IMR-90 (cell line): ENCODE measurements around the gene NAIF1. TPM values are rescaled to one million over a fixed set of nuclear protein-coding genes. Genes with fewer than 3 reads are reported as not detected.
A peak's percentile ranks its signal among the peaks of the same experiment; 100 is the strongest.

Experiments used
- ATAC-seq: fragments of 200-7000 bp; cut with Tn5 transposase; 2 replicates; pipeline ENCODE4 v1.9.1; 2020; ENCODE audit warnings: low read depth, mild to moderate bottlenecking, moderate library complexity
- BruUV-seq: library from RNA; stranded (reverse); fragments of 400-500 nt; replicated peaks from 2 replicates; lab custom pipeline; 2021; lab: Mats Ljungman, UMichigan
- CTCF ChIA-PET: fragments of 300-600 bp; formaldehyde crosslinking; extraction: SDS; loops from one replicate; lab custom pipeline; 2021; ENCODE audit warnings: antibody characterized with exemption; lab: Yijun Ruan, JAX
- POLR2A ChIA-PET: fragments of 300-600 bp; sonication (Branson Sonifier 250); formaldehyde crosslinking; loops from one replicate; lab custom pipeline; 2022; ENCODE audit warnings: antibody characterized with exemption; ENCODE audit not compliant: unreplicated experiment; lab: Charles Lee
- DNase-seq: peaks from one replicate; pipeline ENCODE4 v3.0.0; 2013
- H2AFZ ChIP-seq: replicated peaks from 2 replicates; pipeline ENCODE3; 2013; ENCODE audit warnings: low read length, mild to moderate bottlenecking; ENCODE audit not compliant: poor library complexity
- H2AK5ac ChIP-seq: 2 replicates; pipeline ENCODE4 v1.6.1; 2013; ENCODE audit warnings: low read depth, low read length, inconsistent platforms
- H2AK9ac ChIP-seq: replicated peaks from 2 replicates; pipeline ENCODE3; 2013; ENCODE audit warnings: mild to moderate bottlenecking, low read depth, low read length, moderate library complexity; ENCODE audit not compliant: poor library complexity
- H2BK120ac ChIP-seq: 2 replicates; pipeline ENCODE4 v1.6.1; 2013; ENCODE audit warnings: low read depth, low read length, inconsistent platforms
- H2BK15ac ChIP-seq: 3 replicates; pipeline ENCODE4 v1.6.1; 2013; ENCODE audit warnings: low read depth, low read length, inconsistent platforms
- H2BK20ac ChIP-seq: 2 replicates; pipeline ENCODE4 v1.6.1; 2013; ENCODE audit warnings: low read depth, mild to moderate bottlenecking, inconsistent platforms, low read length, moderate library complexity
- H2BK5ac ChIP-seq: 2 replicates; pipeline ENCODE4 v1.6.1; 2013; ENCODE audit warnings: mild to moderate bottlenecking, low read depth, low read length, inconsistent platforms; ENCODE audit not compliant: poor library complexity, severe bottlenecking
- H3K14ac ChIP-seq: replicated peaks from 2 replicates; pipeline ENCODE4 v1.6.1; 2013; ENCODE audit warnings: low read depth, low read length, inconsistent platforms
- H3K18ac ChIP-seq: 2 replicates; pipeline ENCODE4 v1.6.1; 2013; ENCODE audit warnings: low read depth, low read length, control low read depth
- H3K23ac ChIP-seq: 2 replicates; pipeline ENCODE4 v1.6.1; 2013; ENCODE audit warnings: low read depth, low read length, inconsistent platforms
- H3K27ac ChIP-seq: 2 replicates; pipeline ENCODE4 v1.5.1; 2013; ENCODE audit warnings: mild to moderate bottlenecking, control low read depth, low read length; ENCODE audit not compliant: insufficient read depth
- H3K27me3 ChIP-seq: 2 replicates; pipeline ENCODE4 v1.6.1; 2013; ENCODE audit warnings: low read length; ENCODE audit not compliant: control insufficient read depth, insufficient read depth
- H3K36me3 ChIP-seq: 2 replicates; pipeline ENCODE4 v1.6.1; 2013; ENCODE audit warnings: low read length, mixed read lengths; ENCODE audit not compliant: control insufficient read depth, insufficient read depth
- H3K4ac ChIP-seq: 2 replicates; pipeline ENCODE4 v1.6.1; 2013; ENCODE audit warnings: low read depth, low read length, inconsistent platforms
- H3K4me1 ChIP-seq: 2 replicates; pipeline ENCODE4 v1.6.1; 2013; ENCODE audit warnings: low read length, mixed read lengths; ENCODE audit not compliant: control insufficient read depth, insufficient read depth
- H3K4me2 ChIP-seq: 2 replicates; pipeline ENCODE4 v1.6.1; 2013; ENCODE audit warnings: low read depth, mild to moderate bottlenecking, control low read depth, low read length, moderate library complexity
- H3K4me3 ChIP-seq: 2 replicates; pipeline ENCODE4 v1.5.1; 2013; ENCODE audit warnings: low read depth, mild to moderate bottlenecking, control low read depth, low read length, moderate library complexity; ENCODE audit not compliant: insufficient read depth
- H3K56ac ChIP-seq: 2 replicates; pipeline ENCODE4 v1.6.1; 2013; ENCODE audit warnings: low read length, inconsistent platforms; ENCODE audit not compliant: insufficient read depth; ENCODE audit errors: extremely low read depth
- H3K79me1 ChIP-seq, 2 experiments: 2 replicates each; pipeline ENCODE4 v1.6.1; 2013; ENCODE audit warnings: low read length in 2 of 2, inconsistent platforms in 1 of 2, low read depth in 1 of 2
- H3K9ac ChIP-seq: 2 replicates; pipeline ENCODE4 v1.6.1; 2013; ENCODE audit warnings: low read depth, low read length, control low read depth
- H3K9me1 ChIP-seq: 2 replicates; pipeline ENCODE4 v1.6.1; 2013; ENCODE audit warnings: low read length, inconsistent platforms; ENCODE audit not compliant: insufficient read depth
- H3K9me3 ChIP-seq: 2 replicates; pipeline ENCODE4 v1.6.1; 2013; ENCODE audit warnings: low read length; ENCODE audit not compliant: control insufficient read depth, insufficient read depth
- H4K20me1 ChIP-seq: 2 replicates; pipeline ENCODE4 v1.6.1; 2013; ENCODE audit warnings: low read length, inconsistent platforms; ENCODE audit not compliant: insufficient read depth
- H4K5ac ChIP-seq: 2 replicates; pipeline ENCODE4 v1.6.1; 2013; ENCODE audit warnings: mild to moderate bottlenecking, low read depth, low read length, control low read depth
- H4K8ac ChIP-seq, 2 experiments: 2 replicates each; pipeline ENCODE4 v1.6.1; 2013; ENCODE audit warnings: low read depth in 2 of 2, low read length in 2 of 2, control low read depth in 1 of 2, inconsistent platforms in 1 of 2
- H4K91ac ChIP-seq: 2 replicates; pipeline ENCODE4 v1.6.1; 2013; ENCODE audit warnings: low read depth, low read length, inconsistent platforms; ENCODE audit not compliant: insufficient read depth
- BHLHE40 ChIP-seq: fragments of 150-350 bp; IDR thresholded peaks from 2 replicates; pipeline ENCODE4 v1.6.1; 2016; ENCODE audit warnings: mild to moderate bottlenecking, low read depth, low read length
- CEBPB ChIP-seq: IDR thresholded peaks from 2 replicates; pipeline ENCODE4 v1.6.1; 2012; ENCODE audit warnings: low read depth, low read length, improper control_type of control experiment
- CHD1 ChIP-seq: IDR thresholded peaks from 2 replicates; pipeline ENCODE4 v1.6.1; 2012; ENCODE audit warnings: low read depth, low read length, improper control_type of control experiment
- FOS ChIP-seq: fragments of 150-350 bp; IDR thresholded peaks from 2 replicates; pipeline ENCODE4 v1.6.1; 2016; ENCODE audit warnings: low read depth, low read length
- MAFK ChIP-seq: IDR thresholded peaks from 2 replicates; pipeline ENCODE4 v1.6.1; 2012; ENCODE audit warnings: low read depth, low read length, improper control_type of control experiment
- MAZ ChIP-seq: IDR thresholded peaks from 2 replicates; pipeline ENCODE4 v1.6.1; 2012; ENCODE audit warnings: low read depth, mild to moderate bottlenecking, low read length, improper control_type of control experiment, moderate library complexity, borderline replicate concordance
- POLR2A ChIP-seq: IDR thresholded peaks from 2 replicates; pipeline ENCODE4 v1.6.1; 2012; ENCODE audit warnings: mild to moderate bottlenecking, low read depth, low read length
- RAD21 ChIP-seq: IDR thresholded peaks from 2 replicates; pipeline ENCODE4 v1.6.1; 2012; ENCODE audit warnings: low read length, improper control_type of control experiment
- RCOR1 ChIP-seq: IDR thresholded peaks from 2 replicates; pipeline ENCODE4 v1.6.1; 2012; ENCODE audit warnings: mild to moderate bottlenecking, low read length, improper control_type of control experiment; ENCODE audit not compliant: insufficient replicate concordance
- RFX5 ChIP-seq: IDR thresholded peaks from 2 replicates; pipeline ENCODE4 v1.8.0; 2012; ENCODE audit warnings: low read depth, mild to moderate bottlenecking, low read length, moderate library complexity
- SMC3 ChIP-seq: fragments of 150-350 bp; IDR thresholded peaks from 2 replicates; pipeline ENCODE4 v1.6.1; 2016; ENCODE audit warnings: low read depth, mild to moderate bottlenecking, antibody characterized with exemption, low read length, moderate library complexity
- WGBS, 2 experiments: methylation state at CpG; one replicate each; pipeline versions ENCODE4 v1.1.5 to v1.1.7; 2013; ENCODE audit warnings: missing lambda C conversion rate in 2 of 2; ENCODE audit not compliant: insufficient read length in 1 of 2; ENCODE audit errors: extremely low coverage in 2 of 2; 5-methylcytosine and 5-hydroxymethylcytosine counted together
- dilution Hi-C: fragments of 300-500 bp; cut with HindIII; formaldehyde crosslinking; loops from one replicate; pipeline ENCODE4 v1.14.3; 2018; ENCODE audit warnings: low sequenced_read_pairs; ENCODE audit not compliant: unreplicated experiment
- in situ Hi-C: fragments of 300-500 bp; cut with MboI; formaldehyde crosslinking; loops from 3 replicates; pipeline ENCODE4 v1.14.3; 2019; ENCODE audit warnings: low sequenced_read_pairs, inconsistent platforms, mixed read lengths
- intact Hi-C: fragments of 100-400 bp; cut with micrococcal nuclease; formaldehyde crosslinking; loops from 2 replicates; pipeline ENCODE4 v1.10.0; 2022
- polyA plus RNA-seq, 3 experiments: library from polyadenylated mRNA; depleted of rRNA; stranded (reverse); fragments of >200 nt; gene quantifications; 2 replicates each; pipeline ENCODE4 v1.2.3, GENCODE V29; 2012; ENCODE audit warnings: low replicate concordance in 1 of 3
- total RNA-seq: library from RNA; depleted of rRNA; stranded (reverse); fragments of >200 nt; gene quantifications from 2 replicates; pipeline ENCODE4 v1.2.3, GENCODE V29; 2012
- TF ChIP-seq, protein P1 (sequence below): fragments of 150-350 bp; IDR thresholded peaks from 2 replicates; pipeline ENCODE4 v1.6.1; 2017; ENCODE audit warnings: mild to moderate bottlenecking, antibody characterized with exemption, low read length, low read depth
- TF ChIP-seq, protein P2 (sequence below): conservative IDR thresholded peaks from 2 replicates; pipeline ENCODE4 v1.5.1; 2012; ENCODE audit warnings: mild to moderate bottlenecking, low read depth, low read length, improper control_type of control experiment
- TF ChIP-seq, protein P3 (sequence below): fragments of 150-350 bp; IDR thresholded peaks from 2 replicates; pipeline ENCODE4 v1.6.1; 2016; ENCODE audit warnings: low read depth, mild to moderate bottlenecking, low read length, moderate library complexity, borderline replicate concordance

Gene NAIF1
- total and polyA plus RNA-seq, 2 of the 4 experiments (the other 2 are of a cell fraction): 9.7 to 10.1 TPM

DNA sequence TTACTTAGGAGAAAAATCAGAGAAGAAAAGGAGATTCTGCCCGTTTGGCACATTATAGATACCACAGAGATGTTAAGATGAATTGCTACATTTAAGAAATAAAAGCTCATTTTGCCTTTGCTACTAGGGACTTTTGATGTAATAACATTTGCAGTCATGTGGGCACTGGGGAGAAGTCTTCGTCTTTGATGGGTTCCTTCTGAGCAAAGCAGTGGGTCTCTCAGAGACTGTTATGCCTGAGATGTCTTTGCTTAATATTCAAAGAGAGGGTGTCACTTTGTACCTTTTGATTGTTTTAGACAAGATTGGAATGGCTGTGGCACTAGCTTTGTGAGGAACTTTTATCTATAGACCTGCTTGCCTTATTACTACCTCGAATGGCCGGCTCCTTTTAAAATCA is 25.9 kb upstream of the NAIF1 start:
- Histone ChIP-seq H2AK5ac (no peak overlapping the region), H3K36me3 (no peaks in the 10 kb centered on the region), H3K9me3 (no peaks in the 10 kb centered on the region), H2AFZ (no peak overlapping the region), H3K27ac (peak overlapping the region; percentile 58), H3K23ac (peak overlapping the region; percentile 85), H4K5ac (no peak overlapping the region), H3K4ac (peak overlapping the region; percentile 92), H2BK15ac (peak overlapping the region; percentile 23; the same call in 2 of the 3 replicates), H3K9me1 (peaks cover 17% of the 10 kb centered on the region), H3K18ac (no peak overlapping the region), H3K27me3 (no peaks in the 10 kb centered on the region), H3K56ac (no peak overlapping the region), H2BK20ac (no peak overlapping the region), H4K20me1 (peaks cover 11% of the 10 kb centered on the region; the same call in 1 of the 2 replicates), H3K9ac (no peak overlapping the region; the same call in 1 of the 2 replicates), H3K4me3 (no peak overlapping the region), H4K8ac (no peak overlapping the region; a peak in 1 of 4 replicates), H3K79me1 (peaks cover 35 to 86% of the 10 kb centered on the region in 2 experiments), H3K14ac (peak overlapping the region; percentile 81; the same call in 1 of the 2 replicates), H2BK5ac (peak overlapping the region; percentile 72), H3K4me1 (peaks cover 35% of the 10 kb centered on the region), H4K91ac (no peak overlapping the region; the same call in 1 of the 2 replicates), H3K4me2 (no peak overlapping the region), H2BK120ac (no peak overlapping the region), H2AK9ac (no peak overlapping the region)
- intact Hi-C loops: no loop called here
- DNase-seq: no peak
- no peak for ATAC-seq
- WGBS, 2 experiments: no CpG with 5 or more reads among the region's 4 CpGs
- dilution Hi-C loops: no loop called here
- no TSS peak for BruUV-seq
- no peak for TF ChIP-seq POLR2A
- no peak for TF ChIP-seq MAZ
- no peak for TF ChIP-seq CHD1
- TF ChIP-seq FOS: no peak
- TF ChIP-seq, protein P1, sequence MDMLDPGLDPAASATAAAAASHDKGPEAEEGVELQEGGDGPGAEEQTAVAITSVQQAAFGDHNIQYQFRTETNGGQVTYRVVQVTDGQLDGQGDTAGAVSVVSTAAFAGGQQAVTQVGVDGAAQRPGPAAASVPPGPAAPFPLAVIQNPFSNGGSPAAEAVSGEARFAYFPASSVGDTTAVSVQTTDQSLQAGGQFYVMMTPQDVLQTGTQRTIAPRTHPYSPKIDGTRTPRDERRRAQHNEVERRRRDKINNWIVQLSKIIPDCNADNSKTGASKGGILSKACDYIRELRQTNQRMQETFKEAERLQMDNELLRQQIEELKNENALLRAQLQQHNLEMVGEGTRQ: no peak
- TF ChIP-seq SMC3: no peak
- no peak for TF ChIP-seq RAD21
- TF ChIP-seq BHLHE40: no peak
- no peak for TF ChIP-seq CEBPB
- TF ChIP-seq RCOR1: no peak
- TF ChIP-seq, protein P2, sequence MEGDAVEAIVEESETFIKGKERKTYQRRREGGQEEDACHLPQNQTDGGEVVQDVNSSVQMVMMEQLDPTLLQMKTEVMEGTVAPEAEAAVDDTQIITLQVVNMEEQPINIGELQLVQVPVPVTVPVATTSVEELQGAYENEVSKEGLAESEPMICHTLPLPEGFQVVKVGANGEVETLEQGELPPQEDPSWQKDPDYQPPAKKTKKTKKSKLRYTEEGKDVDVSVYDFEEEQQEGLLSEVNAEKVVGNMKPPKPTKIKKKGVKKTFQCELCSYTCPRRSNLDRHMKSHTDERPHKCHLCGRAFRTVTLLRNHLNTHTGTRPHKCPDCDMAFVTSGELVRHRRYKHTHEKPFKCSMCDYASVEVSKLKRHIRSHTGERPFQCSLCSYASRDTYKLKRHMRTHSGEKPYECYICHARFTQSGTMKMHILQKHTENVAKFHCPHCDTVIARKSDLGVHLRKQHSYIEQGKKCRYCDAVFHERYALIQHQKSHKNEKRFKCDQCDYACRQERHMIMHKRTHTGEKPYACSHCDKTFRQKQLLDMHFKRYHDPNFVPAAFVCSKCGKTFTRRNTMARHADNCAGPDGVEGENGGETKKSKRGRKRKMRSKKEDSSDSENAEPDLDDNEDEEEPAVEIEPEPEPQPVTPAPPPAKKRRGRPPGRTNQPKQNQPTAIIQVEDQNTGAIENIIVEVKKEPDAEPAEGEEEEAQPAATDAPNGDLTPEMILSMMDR: no peak
- TF ChIP-seq MAFK: no peak
- TF ChIP-seq, protein P3, sequence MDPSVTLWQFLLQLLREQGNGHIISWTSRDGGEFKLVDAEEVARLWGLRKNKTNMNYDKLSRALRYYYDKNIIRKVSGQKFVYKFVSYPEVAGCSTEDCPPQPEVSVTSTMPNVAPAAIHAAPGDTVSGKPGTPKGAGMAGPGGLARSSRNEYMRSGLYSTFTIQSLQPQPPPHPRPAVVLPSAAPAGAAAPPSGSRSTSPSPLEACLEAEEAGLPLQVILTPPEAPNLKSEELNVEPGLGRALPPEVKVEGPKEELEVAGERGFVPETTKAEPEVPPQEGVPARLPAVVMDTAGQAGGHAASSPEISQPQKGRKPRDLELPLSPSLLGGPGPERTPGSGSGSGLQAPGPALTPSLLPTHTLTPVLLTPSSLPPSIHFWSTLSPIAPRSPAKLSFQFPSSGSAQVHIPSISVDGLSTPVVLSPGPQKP: no peak
- TF ChIP-seq RFX5: no peak
- ChIA-PET POLR2A (no interaction called here), CTCF (no interaction called here)
- in situ Hi-C loops: no loop called here
